ENCODE results near the gene MAP3K5. TPM values are rescaled to one million over a fixed set of nuclear protein-coding genes. Genes with fewer than 3 reads are reported as not detected.

Gene MAP3K5
- total RNA-seq, 5 donors from 2014 or later (not counting 1 experiment from before 2014, with no cell fraction given), result 17.8 to 29.2 (median 20.6) TPM

DNA sequence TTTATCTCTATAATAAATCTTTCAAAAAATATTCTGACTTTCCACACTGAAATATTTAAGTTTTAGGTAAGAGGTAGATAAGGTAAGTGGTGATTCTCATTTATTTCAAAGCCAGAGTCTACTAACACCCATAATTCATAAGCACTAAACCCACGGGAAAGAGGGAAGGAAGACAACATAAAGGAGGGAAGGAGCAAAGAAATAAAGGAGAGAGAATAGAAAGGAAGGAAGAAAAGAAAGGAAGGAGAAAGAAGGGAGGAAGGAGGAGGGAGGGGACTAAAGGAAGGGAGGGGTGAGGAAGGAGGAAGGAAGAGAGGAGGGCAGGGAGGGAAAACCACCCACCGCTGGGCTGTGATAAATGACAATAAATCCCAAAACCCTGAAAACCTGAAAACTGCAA lies 25.2 kb downstream of the MAP3K5 start:
- Histone ChIP-seq H3K27me3 (replicated peaks in 1 of 2; ENCODE audit: control insufficient read depth in 2 of 2, extremely low read depth in 1 of 2, insufficient read depth in 2 of 2, low read length in 1 of 2) (no peaks in the 10 kb centered on the region), H3K9me3 (no peaks in the 10 kb centered on the region), H3K27ac (ENCODE audit: low read length) (peak overlapping the region; percentile 54), H3K4me1 (ENCODE audit: control insufficient read depth in 1 of 2, extremely low read depth in 1 of 2, insufficient read depth in 2 of 2, low read length in 2 of 2) (peaks cover 18 to 61% of the 10 kb centered on the region in 2 experiments), H3K36me3 (ENCODE audit: control insufficient read depth in 2 of 2, extremely low read depth in 1 of 2, insufficient read depth in 1 of 2, low read length in 1 of 2) (no peaks in the 10 kb centered on the region), H3K4me3 (ENCODE audit: control insufficient read depth in 1 of 2, extremely low read depth in 1 of 2, low read length in 1 of 2) (no peak overlapping the region)
- H3K4me3 Mint-ChIP-seq, result peak overlapping the region in 2 of 3 donors; percentile 4 to 21
- H3K4me1 Mint-ChIP-seq, result peaks cover 68 to 89% (median 70%) of the 10 kb centered on the region in 3 donors
- POLR2A ChIA-PET, result no interaction called here
- H3K9me3 Mint-ChIP-seq, result peaks cover 0 to 3% (median 0%) of the 10 kb centered on the region in 3 donors
- CTCF ChIA-PET, result interaction anchor here in 1 of 2 donors (0.7 kb wide), 1 partner anchor 79 kb away, joined by 3 read pairs; no protein-coding TSS in a partner anchor
- peak overlapping the region; percentile 81 to 84 for H3K27ac Mint-ChIP-seq
- ATAC-seq (replicated peaks in 1 of 4) (no peak), DNase-seq (no peak)
- peaks cover 4% of the 10 kb centered on the region for H3K36me3 Mint-ChIP-seq
- no peaks in the 10 kb centered on the region for H3K27me3 Mint-ChIP-seq
- no CpG with 5 or more reads among the region's 2 CpGs for WGBS (ENCODE audit: insufficient coverage)

DNA sequence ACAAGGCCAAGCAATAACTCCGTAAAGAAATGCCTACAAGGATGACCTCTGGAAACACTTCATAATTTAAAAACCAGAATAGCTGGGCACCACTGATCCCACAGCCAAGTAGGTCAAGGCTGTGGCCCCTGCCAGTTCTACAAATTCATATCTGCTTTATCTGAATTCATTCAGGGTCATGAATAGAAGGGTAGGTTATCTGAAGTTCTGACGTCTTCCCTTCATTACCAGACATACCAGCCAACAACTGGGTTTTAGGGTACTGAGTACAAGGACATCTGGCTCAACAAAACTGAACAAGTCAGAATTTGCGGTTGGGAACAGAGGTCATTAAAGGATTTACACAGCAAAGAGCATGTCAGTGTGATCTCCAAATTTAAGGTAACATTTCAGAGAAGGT lies 26.0 kb downstream of the MAP3K5 start:
- H3K36me3 ChIP-seq (ENCODE audit: control insufficient read depth in 2 of 2, extremely low read depth in 1 of 2, insufficient read depth in 1 of 2, low read length in 1 of 2), result no peaks in the 10 kb centered on the region
- Mint-ChIP-seq H3K27ac (peak overlapping the region; percentile 88 to 93), H3K4me3 (peak overlapping the region in 1 of 3 donors; percentile 28), H3K36me3 (peaks cover 4% of the 10 kb centered on the region), H3K9me3 (peaks cover 0 to 3% (median 0%) of the 10 kb centered on the region in 3 donors), H3K4me1 (peaks cover 72 to 90% (median 78%) of the 10 kb centered on the region in 3 donors), H3K27me3 (no peaks in the 10 kb centered on the region)
- H3K9me3 ChIP-seq, result no peaks in the 10 kb centered on the region
- no peak overlapping the region for H3K4me3 ChIP-seq (ENCODE audit: control insufficient read depth in 1 of 2, extremely low read depth in 1 of 2, low read length in 1 of 2)
- ATAC-seq (replicated peaks in 1 of 4) (no peak), DNase-seq (no peak)
- CTCF ChIA-PET, result no interaction called here
- 100% methylated on average over 2 of the region's 3 CpGs for WGBS (ENCODE audit: insufficient coverage)
- H3K27ac ChIP-seq (ENCODE audit: low read length), result peak overlapping the region; percentile 54
- POLR2A ChIA-PET, result interaction anchor here in 1 of 2 donors (2.3 kb wide), 1 partner anchor 20 kb away, joined by 10 read pairs; no protein-coding TSS in a partner anchor
- H3K27me3 ChIP-seq (replicated peaks in 1 of 2; ENCODE audit: control insufficient read depth in 2 of 2, extremely low read depth in 1 of 2, insufficient read depth in 2 of 2, low read length in 1 of 2), result no peaks in the 10 kb centered on the region
- peaks cover 20 to 61% of the 10 kb centered on the region in 2 experiments for H3K4me1 ChIP-seq (ENCODE audit: control insufficient read depth in 1 of 2, extremely low read depth in 1 of 2, insufficient read depth in 2 of 2, low read length in 2 of 2)

DNA sequence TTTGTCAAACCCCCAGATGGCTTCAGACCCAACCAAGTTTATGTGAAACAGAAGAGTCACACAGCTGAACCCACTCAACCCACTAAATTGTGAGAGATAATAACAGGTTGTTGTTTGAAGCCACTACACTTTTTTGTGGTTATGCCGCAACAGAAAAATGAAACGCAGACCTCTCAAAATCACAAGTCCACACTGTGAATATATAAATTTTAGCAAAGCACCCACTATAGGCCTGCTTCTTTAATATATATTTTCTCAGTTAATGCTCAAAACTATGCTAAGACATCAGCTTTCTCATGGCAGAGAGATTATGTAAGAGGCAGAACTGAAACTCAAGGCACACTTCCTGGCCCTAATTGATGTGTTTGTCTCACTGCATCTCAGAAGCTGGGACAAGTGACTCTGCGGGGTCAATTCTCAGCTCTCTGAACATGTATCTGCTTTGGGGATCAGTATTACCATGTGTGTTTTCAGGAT lies 27.7 kb downstream of the MAP3K5 start:
- Mint-ChIP-seq H3K9me3 (peaks cover 0 to 3% (median 0%) of the 10 kb centered on the region in 3 donors), H3K27ac (peak overlapping the region; percentile 93 to 96), H3K36me3 (peaks cover 4% of the 10 kb centered on the region), H3K4me3 (peak overlapping the region; percentile 44 to 82 (median 54)), H3K4me1 (peaks cover 77 to 96% (median 86%) of the 10 kb centered on the region in 3 donors), H3K27me3 (no peaks in the 10 kb centered on the region)
- peak overlapping the region; percentile 79 for H3K27ac ChIP-seq (ENCODE audit: low read length)
- no peak overlapping the region for H3K4me3 ChIP-seq (ENCODE audit: control insufficient read depth in 1 of 2, extremely low read depth in 1 of 2, low read length in 1 of 2)
- ATAC-seq (replicated peaks in 1 of 4) (peak; percentile 67 to 75 (median 71)), DNase-seq (peak in 2 of 35 experiments; percentile 18 to 61)
- H3K36me3 ChIP-seq (ENCODE audit: control insufficient read depth in 2 of 2, extremely low read depth in 1 of 2, insufficient read depth in 1 of 2, low read length in 1 of 2), result no peaks in the 10 kb centered on the region
- POLR2A ChIA-PET, result interaction anchor here (0.6 to 2.3 kb wide), 5 partner anchors 22 to 41 kb away, joined by 3 to 12 read pairs (median 8); partner anchors contain the start of gene MAP3K5 (in 1 of the 2)
- no peaks in the 10 kb centered on the region for H3K27me3 ChIP-seq (replicated peaks in 1 of 2; ENCODE audit: control insufficient read depth in 2 of 2, extremely low read depth in 1 of 2, insufficient read depth in 2 of 2, low read length in 1 of 2)
- no peaks in the 10 kb centered on the region for H3K9me3 ChIP-seq
- no CpG with 5 or more reads among the region's 3 CpGs for WGBS (ENCODE audit: insufficient coverage)
- CTCF ChIA-PET, result interaction anchor here (1.1 to 2.7 kb wide), 8 partner anchors 10 to 120 kb away, joined by 3 to 19 read pairs (median 6); partner anchors contain the start of gene MAP3K5 (in 2 of the 2)
- H3K4me1 ChIP-seq (ENCODE audit: control insufficient read depth in 1 of 2, extremely low read depth in 1 of 2, insufficient read depth in 2 of 2, low read length in 2 of 2), result peaks cover 20 to 68% of the 10 kb centered on the region in 2 experiments

DNA sequence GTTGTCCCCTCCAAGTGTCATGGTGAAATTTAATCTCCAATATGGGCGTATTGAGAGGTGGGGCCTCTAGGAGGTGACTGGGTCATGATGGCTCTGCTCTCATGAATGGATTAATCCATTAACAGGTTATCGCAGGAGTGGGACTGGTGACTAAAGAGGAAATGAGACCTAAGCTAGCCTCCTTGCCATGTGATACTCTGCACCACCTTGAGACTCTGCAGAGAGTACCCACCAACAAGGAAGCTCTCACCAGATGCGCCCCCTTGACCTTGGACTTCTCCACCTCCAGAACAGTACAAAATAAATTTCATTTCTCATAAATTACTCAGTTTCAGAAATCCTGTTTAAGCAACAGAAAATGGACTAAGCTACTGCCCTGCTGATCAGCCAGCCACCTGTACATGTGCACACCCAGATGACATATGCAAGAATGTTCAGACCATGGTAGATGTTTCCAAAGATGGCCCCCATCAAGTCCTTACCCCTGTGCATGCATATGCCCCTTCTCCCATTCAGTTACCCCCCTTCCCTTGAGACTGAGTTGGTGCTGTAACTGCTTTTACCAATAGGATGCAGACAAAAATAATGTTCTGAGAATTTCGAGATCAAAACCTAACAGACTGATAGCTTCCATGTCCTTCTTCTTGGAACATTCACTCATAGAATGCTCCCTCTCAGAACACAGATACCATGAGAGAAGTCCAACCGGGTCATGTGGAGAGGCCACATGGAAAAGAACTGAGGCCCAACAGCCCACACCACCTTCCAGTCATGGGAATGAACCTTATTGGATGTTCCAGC lies 28.4 kb downstream of the MAP3K5 start:
- no peak for DNase-seq
- H3K27me3 Mint-ChIP-seq, result no peaks in the 10 kb centered on the region
- ATAC-seq (replicated peaks in 1 of 4), result no peak
- H3K36me3 Mint-ChIP-seq, result peaks cover 1% of the 10 kb centered on the region
- peaks cover 0 to under 1% (median 0%) of the 10 kb centered on the region in 3 donors for H3K9me3 Mint-ChIP-seq
- Histone ChIP-seq H3K9me3 (no peaks in the 10 kb centered on the region), H3K27ac (ENCODE audit: low read length) (peak overlapping the region; percentile 79), H3K27me3 (replicated peaks in 1 of 2; ENCODE audit: control insufficient read depth in 2 of 2, extremely low read depth in 1 of 2, insufficient read depth in 2 of 2, low read length in 1 of 2) (no peaks in the 10 kb centered on the region), H3K4me3 (ENCODE audit: control insufficient read depth in 1 of 2, extremely low read depth in 1 of 2, low read length in 1 of 2) (no peak overlapping the region), H3K36me3 (ENCODE audit: control insufficient read depth in 2 of 2, extremely low read depth in 1 of 2, insufficient read depth in 1 of 2, low read length in 1 of 2) (no peaks in the 10 kb centered on the region), H3K4me1 (ENCODE audit: control insufficient read depth in 1 of 2, extremely low read depth in 1 of 2, insufficient read depth in 2 of 2, low read length in 2 of 2) (peaks cover 20 to 71% of the 10 kb centered on the region in 2 experiments)
- peak overlapping the region; percentile 44 to 82 (median 54) for H3K4me3 Mint-ChIP-seq
- 70% methylated on average over 3 of the region's 5 CpGs for WGBS (ENCODE audit: insufficient coverage)
- peak overlapping the region; percentile 93 to 96 for H3K27ac Mint-ChIP-seq
- ChIA-PET CTCF (interaction anchor here (1.1 to 2.7 kb wide), 9 partner anchors 9 to 120 kb away, joined by 3 to 19 read pairs (median 5); partner anchors contain the start of gene MAP3K5 (in 2 of the 2)), POLR2A (interaction anchor here (0.6 to 2.3 kb wide), 5 partner anchors 23 to 40 kb away, joined by 3 to 12 read pairs (median 8); partner anchors contain the start of gene MAP3K5 (in 1 of the 2))
- peaks cover 74 to 89% (median 80%) of the 10 kb centered on the region in 3 donors for H3K4me1 Mint-ChIP-seq

DNA sequence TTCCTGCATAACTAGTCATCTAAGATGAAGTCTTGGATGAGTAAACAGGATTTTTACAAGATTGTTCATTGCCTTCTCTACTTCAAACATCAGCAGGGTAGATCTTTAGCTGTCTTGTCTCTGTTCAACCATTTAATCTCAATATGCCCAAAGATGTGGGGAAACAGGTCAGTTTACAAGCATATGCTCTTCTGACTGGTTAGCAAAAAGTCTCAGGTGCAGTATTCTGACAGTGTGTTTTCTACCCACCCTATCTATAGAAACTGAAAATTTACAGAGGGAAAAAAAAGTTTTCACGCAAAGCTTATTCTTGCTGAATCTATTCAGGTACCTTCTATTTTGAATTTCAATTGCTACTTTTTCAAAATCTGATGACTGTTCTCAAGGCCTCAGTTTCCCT lies 29.0 kb downstream of the MAP3K5 start:
- H3K4me3 ChIP-seq (ENCODE audit: control insufficient read depth in 1 of 2, extremely low read depth in 1 of 2, low read length in 1 of 2), result no peak overlapping the region

More for the DNA sequence above, 29.0 kb downstream of the MAP3K5 start:
- no CpG with 5 or more reads among the region's 1 CpG for WGBS (ENCODE audit: insufficient coverage)
- Mint-ChIP-seq H3K36me3 (no peaks in the 10 kb centered on the region), H3K27me3 (no peaks in the 10 kb centered on the region), H3K27ac (peak overlapping the region; percentile 93 to 96), H3K4me1 (peaks cover 73 to 86% (median 76%) of the 10 kb centered on the region in 3 donors), H3K9me3 (no peaks in the 10 kb centered on the region), H3K4me3 (peak overlapping the region in 2 of 3 donors; percentile 10 to 82)
- POLR2A ChIA-PET, result interaction anchor here in 1 of 2 donors (0.6 kb wide), 1 partner anchor 8 kb away, joined by 3 read pairs; no protein-coding TSS in a partner anchor
- DNase-seq (no peak), ATAC-seq (replicated peaks in 1 of 4) (no peak)
- Histone ChIP-seq H3K27me3 (replicated peaks in 1 of 2; ENCODE audit: control insufficient read depth in 2 of 2, extremely low read depth in 1 of 2, insufficient read depth in 2 of 2, low read length in 1 of 2) (no peaks in the 10 kb centered on the region), H3K27ac (ENCODE audit: low read length) (peak overlapping the region; percentile 79), H3K36me3 (ENCODE audit: control insufficient read depth in 2 of 2, extremely low read depth in 1 of 2, insufficient read depth in 1 of 2, low read length in 1 of 2) (no peaks in the 10 kb centered on the region), H3K9me3 (no peaks in the 10 kb centered on the region), H3K4me1 (ENCODE audit: control insufficient read depth in 1 of 2, extremely low read depth in 1 of 2, insufficient read depth in 2 of 2, low read length in 2 of 2) (peaks cover 20 to 70% of the 10 kb centered on the region in 2 experiments)
- CTCF ChIA-PET, result interaction anchor here (1.2 to 2.7 kb wide), 6 partner anchors 9 to 119 kb away, joined by 3 to 19 read pairs (median 8); partner anchors contain the start of gene MAP3K5 (in 2 of the 2)
